GM19328 (cell line): ENCODE results near the gene FAAP100.
"Not testable (repeated sequence)": the region's sequence is repeated elsewhere in the genome, so short reads cannot be mapped to it uniquely, and the experiment has no call there.

Experiments
- ATAC-seq: cut with Tn5 transposase; IDR thresholded peaks from one replicate; pipeline ENCODE4 v1.9.1; 2021; ENCODE audit warnings: mild to moderate bottlenecking, moderate library complexity; ENCODE audit not compliant: unreplicated experiment

FAAP100 gene

GRCh38 chr17:81552244-81553017 lies at the start of gene FAAP100:
Gene FAAP100 (minus strand): TSS chr17:81552353. CDS start chr17:81552330, 23 bp downstream.
- ATAC-seq, result no peak

GRCh38 chr17:81601525-81602120 lies 49.5 kb upstream of the FAAP100 start:
- no peak for ATAC-seq

DNA sequence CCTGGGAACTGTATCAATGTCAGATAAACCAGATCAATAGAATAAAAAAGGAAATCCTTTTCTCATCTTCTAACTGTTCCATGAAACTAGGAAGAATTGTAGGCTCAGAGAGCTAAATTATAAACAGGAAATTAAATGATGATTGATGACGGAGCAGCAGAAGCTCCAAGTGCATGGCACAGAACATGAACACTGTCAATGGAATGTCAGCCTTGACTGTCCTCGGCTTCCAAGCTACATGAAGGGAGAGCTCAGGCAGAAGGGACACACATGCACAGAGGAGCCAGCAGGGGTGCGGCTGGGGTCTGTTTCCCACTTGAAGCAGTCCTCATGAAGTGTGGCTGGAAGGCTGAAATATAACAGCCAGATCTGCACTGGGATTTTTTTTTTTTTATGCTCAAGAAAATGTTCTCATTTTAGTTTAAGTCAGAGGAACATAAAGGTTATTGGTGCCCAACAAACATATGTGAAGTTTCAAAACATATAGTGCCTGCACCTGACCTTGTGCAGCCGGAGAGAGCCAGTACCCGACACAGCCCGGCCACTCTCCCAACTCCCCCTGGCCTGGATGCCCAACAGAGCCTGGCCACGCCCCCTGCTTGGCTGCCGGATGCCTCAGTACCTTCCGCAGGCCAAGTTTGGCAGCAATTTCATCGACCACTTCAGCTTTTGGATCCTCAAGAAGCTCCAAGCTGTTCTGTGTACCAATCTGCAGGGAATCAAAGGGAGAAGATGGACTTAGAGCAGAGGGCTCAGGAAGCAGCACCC lies 47.8 kb upstream of the FAAP100 start:
- ATAC-seq, result no peak

DNA sequence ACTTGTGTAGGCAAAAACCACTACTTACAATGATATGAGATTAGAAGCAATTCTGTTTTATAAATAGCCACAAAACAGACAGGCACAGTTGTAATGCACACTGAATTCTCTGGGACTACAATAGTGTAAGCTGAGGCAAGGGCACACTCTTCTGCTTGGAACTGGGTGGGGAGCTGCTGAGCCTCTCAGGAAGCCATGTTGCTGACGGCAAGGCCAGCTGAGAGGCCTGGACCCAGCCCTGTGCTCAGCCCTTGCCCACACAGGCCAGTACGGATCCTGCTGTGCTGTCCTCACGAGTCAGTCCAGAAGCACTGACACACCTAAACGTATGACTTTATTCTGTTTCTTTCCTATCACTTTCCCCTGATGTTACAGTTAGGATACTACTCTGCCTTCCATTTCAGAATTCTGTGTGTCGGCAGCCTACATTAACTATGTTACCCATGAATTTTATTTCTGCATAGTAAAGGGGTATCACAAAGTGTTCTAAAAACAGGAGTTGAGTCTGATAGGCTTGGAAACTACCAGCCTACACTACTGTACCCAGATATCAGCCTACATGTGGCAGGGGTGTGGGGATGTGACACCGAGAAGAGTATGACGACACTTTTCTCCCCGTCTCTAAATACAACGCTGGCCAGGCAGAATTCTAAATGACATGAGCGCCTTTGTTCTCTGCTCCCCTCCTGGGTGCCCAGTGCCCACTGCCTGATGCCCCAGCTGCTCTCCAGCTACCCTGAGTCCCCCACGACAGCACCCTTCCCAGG lies 41.1 kb upstream of the FAAP100 start:
- no peak for ATAC-seq

- ATAC-seq, result no peak
Measured at GRCh38 chr17:81591971-81592370, 39.8 kb upstream of the FAAP100 start.

DNA sequence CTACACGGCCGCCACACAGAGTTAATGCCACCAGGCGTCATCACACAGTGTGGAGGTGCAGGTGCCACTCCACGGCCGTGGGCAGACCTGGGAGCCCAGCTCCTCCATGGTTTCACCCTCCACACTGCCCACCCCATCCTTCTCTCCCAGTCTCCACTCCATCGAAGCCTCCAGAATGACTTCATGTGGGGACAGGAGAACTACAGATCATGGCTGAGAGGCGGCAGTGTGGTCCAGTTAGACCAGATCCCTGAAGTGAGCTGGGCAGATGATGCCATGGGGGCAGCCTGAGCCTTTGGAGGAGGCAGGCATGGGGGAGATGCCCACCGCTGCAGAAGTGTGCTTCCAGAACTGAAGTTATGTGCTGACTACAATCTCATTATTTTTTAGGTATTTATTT lies 38.0 kb upstream of the FAAP100 start:
- ATAC-seq, result no peak

DNA sequence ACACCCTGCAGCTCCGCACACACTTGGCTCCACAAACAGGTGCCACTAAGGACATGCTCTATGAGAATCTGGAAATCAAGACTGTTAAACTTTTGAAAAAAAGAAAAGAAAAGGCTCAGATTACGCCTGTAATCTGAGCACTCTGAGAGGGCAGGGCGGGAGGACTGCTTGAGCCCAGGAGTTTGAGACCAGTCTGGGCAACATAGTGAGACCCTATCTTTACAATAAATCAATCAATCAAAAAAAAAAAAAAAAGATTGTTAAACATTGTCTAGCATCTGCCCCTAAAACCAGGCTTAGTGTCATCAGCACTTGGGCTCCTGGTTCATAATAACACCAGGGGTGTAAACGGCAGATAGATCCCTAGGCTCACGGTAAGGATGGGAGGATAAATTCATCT lies 37.5 kb upstream of the FAAP100 start:
- ATAC-seq, result no peak

GRCh38 chr17:81586096-81586495 lies 33.9 kb upstream of the FAAP100 start:
- ATAC-seq, result no peak

DNA sequence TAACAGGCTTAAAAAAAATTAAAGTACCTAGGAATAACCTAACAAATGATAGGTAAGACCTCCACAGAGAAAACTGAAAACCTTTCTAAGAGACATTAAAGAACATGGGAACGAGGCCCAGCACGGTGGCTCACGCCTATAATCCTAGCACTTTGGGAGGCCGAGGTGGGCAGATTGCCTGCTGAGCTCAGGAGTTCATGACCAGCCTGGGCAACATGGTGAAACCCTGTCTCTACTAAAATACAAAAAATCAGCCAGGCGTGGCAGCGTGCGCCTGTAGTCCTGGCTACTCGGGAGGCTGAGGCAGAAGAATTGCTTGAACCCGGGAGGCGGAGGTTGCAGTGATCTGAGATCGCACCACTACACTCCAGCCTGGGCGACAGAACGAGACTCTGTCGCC lies 32.6 kb upstream of the FAAP100 start:
- not testable (repeated sequence) for ATAC-seq

- ATAC-seq, result no peak
Measured at GRCh38 chr17:81583589-81584342, 31.6 kb upstream of the FAAP100 start.

DNA sequence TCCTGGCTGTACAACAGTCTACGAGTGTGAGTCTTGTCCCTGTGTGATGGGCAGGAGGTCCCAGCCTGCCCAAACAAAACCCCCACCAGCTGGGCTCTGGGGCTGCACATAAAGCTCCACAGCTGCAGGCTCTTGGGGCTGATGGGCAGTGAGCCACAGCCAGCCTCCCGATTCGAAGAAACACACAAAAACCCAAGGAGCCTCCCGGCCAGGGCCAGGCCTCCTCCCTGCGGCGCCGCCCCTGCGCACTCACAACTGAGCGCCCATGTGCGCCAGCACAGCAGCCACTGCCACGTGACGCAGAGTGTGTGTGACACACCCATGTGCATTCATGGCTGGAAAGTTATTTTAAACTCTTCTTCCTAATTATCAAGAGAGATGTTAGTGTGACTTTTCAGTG lies 30.6 kb upstream of the FAAP100 start:
- ATAC-seq, result no peak

GRCh38 chr17:81582341-81582740 lies 30.2 kb upstream of the FAAP100 start:
- no peak for ATAC-seq

GRCh38 chr17:81581758-81582157 lies 29.6 kb upstream of the FAAP100 start:
- no peak for ATAC-seq

DNA sequence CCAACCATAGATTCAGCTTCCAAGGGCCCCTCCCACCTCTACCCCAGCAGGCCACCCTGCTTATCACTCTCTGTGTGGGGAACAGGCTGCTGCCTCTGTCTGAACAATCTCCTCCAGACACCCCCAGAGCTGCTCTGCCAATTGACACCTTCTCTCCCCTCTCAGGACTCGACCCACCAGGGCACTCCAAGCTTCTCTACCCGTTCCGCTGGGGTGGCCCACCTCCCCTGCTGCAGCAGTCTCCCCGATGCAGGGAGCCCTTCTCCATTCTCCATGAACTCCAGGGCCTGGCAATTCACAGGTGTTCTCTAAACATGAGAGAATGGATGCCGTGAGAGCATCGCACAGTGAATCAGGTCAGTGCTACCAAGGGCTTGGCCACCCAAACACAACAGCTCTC lies 28.3 kb upstream of the FAAP100 start:
- no peak for ATAC-seq

- no peak for ATAC-seq
Measured at GRCh38 chr17:81579821-81580321, 27.7 kb upstream of the FAAP100 start.

DNA sequence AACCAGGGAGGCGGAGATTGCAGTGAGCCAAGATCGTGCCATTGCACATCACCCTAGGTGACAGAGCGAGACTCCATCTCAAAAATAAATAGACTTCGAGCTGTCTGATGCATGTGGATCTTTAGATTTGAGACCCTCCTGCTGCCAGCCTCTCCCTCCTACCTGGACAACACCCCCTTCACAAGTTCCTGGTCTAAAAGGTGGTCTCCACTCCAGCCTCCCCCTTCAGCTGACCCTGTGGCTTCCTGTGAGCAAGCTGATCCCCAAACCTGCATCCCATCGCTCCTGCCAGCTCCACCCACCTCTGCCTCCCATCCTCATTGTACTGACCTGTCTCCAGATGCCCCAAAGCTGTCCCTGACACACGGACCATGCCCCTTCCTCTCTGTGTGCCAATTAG lies 27.1 kb upstream of the FAAP100 start:
- no peak for ATAC-seq

DNA sequence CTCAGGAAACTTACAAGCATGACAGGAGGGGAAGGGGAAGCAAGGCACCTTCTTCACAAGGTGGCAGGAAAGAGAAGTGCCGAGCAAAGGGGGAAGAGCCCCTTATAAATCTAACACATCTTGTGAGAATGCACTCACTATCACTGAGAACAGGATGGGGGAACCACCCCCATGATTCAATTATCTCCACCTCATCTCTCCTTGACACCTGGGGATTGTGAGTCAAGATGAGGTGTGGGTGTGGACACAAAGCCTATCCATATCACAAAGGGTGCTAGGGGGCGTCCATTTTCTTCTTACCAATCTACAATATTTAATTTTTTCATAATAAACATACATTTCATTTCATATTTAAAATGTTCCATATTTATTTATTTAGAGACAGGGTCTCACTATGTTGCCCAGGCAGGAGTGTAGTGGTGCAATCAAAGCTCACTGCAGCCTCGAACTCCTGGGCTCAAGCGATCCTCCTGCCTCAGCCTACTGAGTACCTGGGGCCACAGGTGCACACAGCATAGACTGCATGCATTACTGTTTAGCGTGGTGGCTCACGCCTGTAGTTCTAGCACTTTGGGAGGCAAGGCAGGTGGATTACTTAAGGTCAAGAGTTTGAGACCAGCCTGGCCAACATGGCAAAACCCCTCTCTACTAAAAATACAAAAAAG lies 26.5 kb upstream of the FAAP100 start:
- ATAC-seq, result no peak

DNA sequence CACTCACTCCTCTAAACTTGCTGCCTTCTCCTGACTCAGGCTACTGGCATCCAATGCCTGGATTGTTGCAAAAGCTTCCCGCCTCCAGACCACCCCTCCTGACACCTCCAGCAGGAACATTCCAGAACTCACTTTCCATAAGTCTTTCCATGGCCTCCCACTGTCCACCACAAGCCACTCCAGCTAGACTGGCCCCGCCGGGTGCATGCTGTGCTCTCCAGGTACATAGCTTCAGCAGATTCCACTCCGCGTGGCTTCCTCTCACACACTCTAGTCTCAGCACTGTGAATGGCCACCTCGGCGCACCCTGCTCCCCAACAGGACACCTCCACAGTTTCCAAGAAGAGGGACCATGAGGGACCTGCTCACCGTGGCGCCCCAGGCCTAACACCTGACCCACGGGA lies 25.9 kb upstream of the FAAP100 start:
- no peak for ATAC-seq

DNA sequence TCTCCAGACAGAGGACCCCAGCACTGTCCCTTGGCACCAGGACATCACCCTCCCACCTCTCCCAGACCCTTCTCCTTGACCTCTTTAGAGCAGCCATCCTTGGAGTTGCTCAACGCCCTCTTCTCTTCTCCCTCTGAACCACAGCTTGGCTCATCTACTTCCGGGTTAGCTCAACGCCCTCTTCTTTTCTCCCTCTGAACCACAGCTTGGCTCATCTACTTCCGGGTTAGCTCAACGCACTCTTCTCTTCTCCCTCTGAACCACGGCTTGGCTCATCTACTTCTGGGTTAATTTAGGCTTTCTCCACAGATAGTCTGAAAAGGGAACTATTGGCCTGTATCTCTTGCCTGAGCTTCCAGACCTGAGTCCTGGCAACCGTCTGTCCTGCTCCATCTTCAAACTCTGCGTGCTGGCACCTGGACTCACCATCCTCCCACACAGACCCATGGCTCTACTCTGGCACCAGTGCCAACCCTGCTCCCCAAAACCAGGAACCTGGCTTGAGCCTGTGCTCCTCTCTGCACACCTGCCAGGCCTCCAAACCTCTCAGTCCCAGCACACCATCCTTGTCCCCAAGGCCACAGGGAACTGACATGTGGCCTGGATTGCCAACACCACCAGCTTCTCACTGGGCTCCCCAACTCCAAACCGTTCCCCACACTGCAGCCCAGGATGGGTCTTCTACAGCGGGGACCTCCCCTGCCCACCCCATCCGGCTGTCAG lies 25.3 kb upstream of the FAAP100 start:
- ATAC-seq, result no peak
